Trophoblast cell (in vitro differentiated cells and primary cell): ENCODE results near the gene RAB3GAP2.

Experiments
- DNase-seq, 2 donors: peaks; one replicate each; pipeline ENCODE4 v3.0.0-alpha.2; 2016
- H2AFZ ChIP-seq: 2 replicates; pipeline ENCODE4 v1.6.1; 2013; ENCODE audit warnings: low read length, moderate library complexity, mild to moderate bottlenecking; ENCODE audit not compliant: insufficient read depth, poor library complexity
- H2AK5ac ChIP-seq: 2 replicates; pipeline ENCODE4 v1.6.1; 2013; ENCODE audit warnings: mild to moderate bottlenecking, low read length
- H2BK120ac ChIP-seq: 2 replicates; pipeline ENCODE4 v1.6.1; 2013; ENCODE audit warnings: low read length, mild to moderate bottlenecking, moderate library complexity; ENCODE audit not compliant: insufficient read depth, poor library complexity
- H2BK12ac ChIP-seq: 2 replicates; pipeline ENCODE4 v1.6.1; 2013; ENCODE audit warnings: mild to moderate bottlenecking, low read length, moderate library complexity
- H2BK5ac ChIP-seq: 2 replicates; pipeline ENCODE4 v1.6.1; 2013; ENCODE audit warnings: low read length, low read depth, moderate library complexity, mild to moderate bottlenecking; ENCODE audit not compliant: poor library complexity
- H3K14ac ChIP-seq: 2 replicates; pipeline ENCODE4 v1.6.1; 2013; ENCODE audit warnings: mild to moderate bottlenecking, low read length
- H3K18ac ChIP-seq: 2 replicates; pipeline ENCODE4 v1.6.1; 2013; ENCODE audit warnings: mild to moderate bottlenecking, low read length
- H3K23ac ChIP-seq: 2 replicates; pipeline ENCODE4 v1.6.1; 2013; ENCODE audit warnings: low read length
- H3K27ac ChIP-seq: 2 replicates; pipeline ENCODE4 v1.5.1; 2013; ENCODE audit warnings: low read depth, mild to moderate bottlenecking, inconsistent platforms, low read length, moderate library complexity
- H3K27me3 ChIP-seq: 2 replicates; pipeline ENCODE4 v1.6.1; 2013; ENCODE audit warnings: inconsistent platforms, mild to moderate bottlenecking, low read length, moderate library complexity; ENCODE audit not compliant: insufficient read depth
- H3K36me3 ChIP-seq, 2 experiments: 1 replicate in 1 of 2; 2 replicates in 1 of 2; pipeline ENCODE4 v1.6.1; 2013; ENCODE audit warnings: low read length in 2 of 2, mild to moderate bottlenecking in 2 of 2, moderate library complexity in 1 of 2; ENCODE audit not compliant: insufficient read depth in 2 of 2, control insufficient read depth in 1 of 2
- H3K4ac ChIP-seq: 2 replicates; pipeline ENCODE4 v1.6.1; 2013; ENCODE audit warnings: low read depth, mild to moderate bottlenecking, low read length, moderate library complexity
- H3K4me1 ChIP-seq, 2 experiments: 1 replicate in 1 of 2; 2 replicates in 1 of 2; pipeline ENCODE4 v1.6.1; 2013; ENCODE audit warnings: low read length in 2 of 2, mild to moderate bottlenecking in 2 of 2, moderate library complexity in 1 of 2; ENCODE audit not compliant: insufficient read depth in 2 of 2, control insufficient read depth in 1 of 2
- H3K4me2 ChIP-seq: 2 replicates; pipeline ENCODE4 v1.6.1; 2013; ENCODE audit warnings: inconsistent platforms, mild to moderate bottlenecking, low read length, moderate library complexity
- H3K4me3 ChIP-seq: 2 replicates; pipeline ENCODE4 v1.5.1; 2013; ENCODE audit warnings: mild to moderate bottlenecking, low read depth, low read length, inconsistent platforms
- H3K79me1 ChIP-seq: one replicate; pipeline ENCODE4 v1.6.1; 2013; ENCODE audit warnings: low read length
- H3K79me2 ChIP-seq: 2 replicates; pipeline ENCODE4 v1.6.1; 2013; ENCODE audit warnings: low read length, mild to moderate bottlenecking; ENCODE audit not compliant: control insufficient read depth, insufficient read depth, poor library complexity
- H3K9ac ChIP-seq: 2 replicates; pipeline ENCODE4 v1.6.1; 2013; ENCODE audit warnings: mild to moderate bottlenecking, low read length
- H3K9me3 ChIP-seq: 2 replicates; pipeline ENCODE4 v1.6.1; 2013; ENCODE audit warnings: low read depth, mild to moderate bottlenecking, control low read depth, inconsistent platforms, low read length; ENCODE audit not compliant: insufficient read depth
- H4K12ac ChIP-seq: 2 replicates; pipeline ENCODE4 v1.6.1; 2013; ENCODE audit warnings: low read depth, mild to moderate bottlenecking, low read length, moderate library complexity
- H4K8ac ChIP-seq: 2 replicates; pipeline ENCODE4 v1.6.1; 2013; ENCODE audit warnings: low read depth, mild to moderate bottlenecking, low read length, moderate library complexity
- H4K91ac ChIP-seq: one replicate; pipeline ENCODE4 v1.6.1; 2013; ENCODE audit warnings: low read depth, mild to moderate bottlenecking, low read length, moderate library complexity
- WGBS: extraction: QIAGEN DNeasy Blood & Tissue Kit; methylation state at CpG from one replicate; pipeline ENCODE4 v1.1.7; 2013; ENCODE audit warnings: missing lambda C conversion rate; ENCODE audit not compliant: insufficient read length, insufficient coverage; ENCODE audit errors: extremely low coverage; 5-methylcytosine and 5-hydroxymethylcytosine counted together

The RAB3GAP2 gene

DNA sequence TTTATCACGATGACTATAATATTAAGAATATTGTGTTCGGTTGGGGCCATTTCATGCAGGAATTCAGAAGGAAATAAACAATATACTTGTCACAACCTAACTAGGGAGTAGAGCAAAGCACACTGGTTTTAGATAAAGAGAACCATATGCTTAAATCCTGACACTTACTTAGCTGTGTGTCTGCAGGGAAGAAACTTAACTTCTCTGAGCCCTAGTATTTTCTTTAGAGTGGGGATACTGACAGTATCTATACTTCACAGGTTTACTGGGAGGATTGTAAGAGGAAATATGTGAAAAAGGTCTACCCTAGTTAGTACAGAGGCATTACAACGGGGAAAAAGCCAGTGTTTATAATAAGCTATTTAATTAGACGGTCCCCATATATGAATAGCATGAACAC is 105.4 kb downstream of the RAB3GAP2 start:
- H3K4me1 ChIP-seq = no peaks in the 10 kb centered on the region
- H4K91ac ChIP-seq = no peak overlapping the region

DNA sequence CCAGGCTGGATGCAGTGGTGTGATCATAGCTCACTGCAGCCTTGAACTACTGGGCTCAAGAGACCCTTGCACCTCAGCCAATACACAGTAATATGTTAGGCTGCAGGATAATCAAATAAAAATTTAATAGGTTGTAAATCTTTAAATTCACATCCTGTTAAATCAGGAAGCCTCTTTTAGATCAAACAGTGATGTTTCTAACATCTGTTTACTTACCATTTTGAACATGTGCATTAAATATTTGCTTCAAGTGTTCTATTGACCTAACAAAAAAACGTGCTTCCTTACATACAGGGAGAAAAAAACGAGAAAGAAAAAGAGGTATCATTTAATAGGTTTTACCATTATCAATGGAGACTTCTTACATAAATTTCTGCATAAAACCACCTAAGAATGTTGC is 107.7 kb downstream of the RAB3GAP2 start:
- Histone ChIP-seq H2BK120ac (no peak overlapping the region), H3K9me3 (no peaks in the 10 kb centered on the region), H3K79me1 (no peaks in the 10 kb centered on the region), H3K4me3 (no peak overlapping the region), H3K18ac (no peak overlapping the region), H3K4me1 (no peaks in the 10 kb centered on the region), H3K9ac (no peak overlapping the region), H3K36me3 (peaks cover 6 to 9% of the 10 kb centered on the region in 2 experiments), H2BK5ac (no peak overlapping the region), H4K8ac (no peak overlapping the region), H3K27me3 (no peaks in the 10 kb centered on the region), H3K4me2 (no peak overlapping the region), H3K14ac (no peak overlapping the region), H2AFZ (no peak overlapping the region), H4K91ac (no peak overlapping the region), H3K4ac (no peak overlapping the region), H3K27ac (no peak overlapping the region), H2BK12ac (no peak overlapping the region), H4K12ac (no peak overlapping the region), H3K23ac (no peak overlapping the region), H3K79me2 (no peaks in the 10 kb centered on the region), H2AK5ac (no peak overlapping the region)
- DNase-seq = no peak
- no CpG with 5 or more reads among the region's 2 CpGs for WGBS

More for the DNA sequence above, 105.4 kb downstream of the RAB3GAP2 start:
- H2BK5ac ChIP-seq = no peak overlapping the region
- no peak overlapping the region for H3K9ac ChIP-seq
- H3K79me1 ChIP-seq = no peaks in the 10 kb centered on the region
- H3K4me3 ChIP-seq = no peak overlapping the region
- no peak overlapping the region for H3K27ac ChIP-seq
- H3K4ac ChIP-seq = no peak overlapping the region
- H2AK5ac ChIP-seq = no peak overlapping the region
- no peak overlapping the region for H4K12ac ChIP-seq
- peaks cover 9 to 13% of the 10 kb centered on the region in 2 experiments for H3K36me3 ChIP-seq
- no peak overlapping the region for H2BK120ac ChIP-seq
- no peak overlapping the region for H2AFZ ChIP-seq
- no peak overlapping the region for H3K18ac ChIP-seq
- DNase-seq = no peak
- H4K8ac ChIP-seq = no peak overlapping the region
- no peak overlapping the region for H3K14ac ChIP-seq
- H3K23ac ChIP-seq = no peak overlapping the region
- H3K9me3 ChIP-seq = no peaks in the 10 kb centered on the region
- no peak overlapping the region for H3K4me2 ChIP-seq
- no peaks in the 10 kb centered on the region for H3K27me3 ChIP-seq
- no peaks in the 10 kb centered on the region for H3K79me2 ChIP-seq
- no CpG with 5 or more reads among the region's 4 CpGs for WGBS
- H2BK12ac ChIP-seq = no peak overlapping the region

DNA sequence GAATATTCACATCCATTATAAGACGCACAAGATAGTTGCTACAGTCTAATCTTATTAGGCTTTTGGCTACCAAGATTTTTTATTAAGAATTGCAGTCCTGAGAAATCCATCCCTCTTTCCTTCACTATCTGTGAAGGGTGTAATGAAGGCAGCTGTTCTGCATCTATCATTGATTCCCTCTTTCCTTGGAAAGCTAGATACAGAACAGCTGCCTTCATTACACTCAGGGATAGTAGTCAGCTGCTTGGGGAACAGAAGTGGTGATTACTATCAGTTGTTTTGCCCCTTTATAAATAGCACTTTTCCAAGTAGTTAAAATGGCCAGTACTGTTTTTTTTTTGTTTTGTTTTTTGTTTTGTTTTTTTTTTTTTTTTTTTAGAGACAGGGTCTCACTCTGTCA is 108.1 kb downstream of the RAB3GAP2 start:
- H4K8ac ChIP-seq = no peak overlapping the region
- no peak overlapping the region for H4K91ac ChIP-seq
- H3K4ac ChIP-seq = no peak overlapping the region
- H3K4me2 ChIP-seq = no peak overlapping the region
- no peaks in the 10 kb centered on the region for H3K9me3 ChIP-seq
- no peak overlapping the region for H2AK5ac ChIP-seq
- no peak overlapping the region for H3K9ac ChIP-seq
- no peak overlapping the region for H2BK5ac ChIP-seq
- H3K79me1 ChIP-seq = no peaks in the 10 kb centered on the region
- H3K14ac ChIP-seq = no peak overlapping the region
- H3K18ac ChIP-seq = no peak overlapping the region
- H3K36me3 ChIP-seq = peaks cover 6 to 9% of the 10 kb centered on the region in 2 experiments
- no peak overlapping the region for H2BK12ac ChIP-seq
- no peak overlapping the region for H2BK120ac ChIP-seq
- H3K79me2 ChIP-seq = no peaks in the 10 kb centered on the region
- no peak overlapping the region for H3K27ac ChIP-seq
- H3K23ac ChIP-seq = no peak overlapping the region
- H4K12ac ChIP-seq = no peak overlapping the region
- no peaks in the 10 kb centered on the region for H3K4me1 ChIP-seq
- WGBS = no CpG with 5 or more reads among the region's 1 CpG
- H2AFZ ChIP-seq = no peak overlapping the region
- DNase-seq = no peak
- no peak overlapping the region for H3K4me3 ChIP-seq
- H3K27me3 ChIP-seq = no peaks in the 10 kb centered on the region

DNA sequence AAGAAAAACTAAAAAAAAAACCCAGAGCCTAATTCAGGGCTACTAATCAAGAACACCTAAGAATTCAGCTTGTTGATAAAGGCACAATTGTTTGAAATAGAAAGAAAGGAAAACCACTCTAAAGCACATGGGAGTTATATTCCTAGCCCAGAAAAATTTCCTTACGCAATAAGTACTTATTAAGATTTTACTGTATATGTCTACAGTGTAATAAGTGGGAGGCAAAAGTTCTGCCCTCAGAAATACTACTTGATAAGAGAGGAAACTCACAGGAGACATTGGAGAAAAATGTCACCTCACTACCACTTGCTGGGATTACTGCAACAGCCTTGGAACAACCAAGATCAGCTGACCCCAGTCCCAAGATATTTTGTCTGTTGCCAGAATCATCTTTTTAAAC is 112.2 kb downstream of the RAB3GAP2 start:
- H4K91ac ChIP-seq = no peak overlapping the region
- H2AK5ac ChIP-seq = no peak overlapping the region
- no peak overlapping the region for H2BK120ac ChIP-seq
- no peaks in the 10 kb centered on the region for H3K79me1 ChIP-seq
- no peak overlapping the region for H2BK5ac ChIP-seq
- no peak overlapping the region for H4K12ac ChIP-seq
- H3K27ac ChIP-seq = no peak overlapping the region
- H3K36me3 ChIP-seq = peaks cover 6 to 8% of the 10 kb centered on the region in 2 experiments
- H3K9me3 ChIP-seq = no peaks in the 10 kb centered on the region
- no peak overlapping the region for H2AFZ ChIP-seq
- H2BK12ac ChIP-seq = no peak overlapping the region
- no peak overlapping the region for H4K8ac ChIP-seq
- no peak overlapping the region for H3K4me3 ChIP-seq
- no CpG with 5 or more reads among the region's 1 CpG for WGBS
- no peak overlapping the region for H3K4me2 ChIP-seq
- H3K18ac ChIP-seq = no peak overlapping the region
- no peaks in the 10 kb centered on the region for H3K27me3 ChIP-seq
- DNase-seq = no peak
- H3K4ac ChIP-seq = no peak overlapping the region
- no peak overlapping the region for H3K23ac ChIP-seq
- H3K9ac ChIP-seq = no peak overlapping the region
- H3K14ac ChIP-seq = no peak overlapping the region
- no peaks in the 10 kb centered on the region for H3K4me1 ChIP-seq
- H3K79me2 ChIP-seq = no peaks in the 10 kb centered on the region
